BJ (cell line): ENCODE measurements around the gene SKIDA1. TPM values are rescaled to one million over a fixed set of nuclear protein-coding genes. Genes with fewer than 3 reads are reported as not detected.

Experiments
- CTCF ChIA-PET: fragments of 350-600 bp; formaldehyde crosslinking; extraction: SDS; loops from one replicate; lab custom pipeline; 2021; ENCODE audit warnings: antibody characterized with exemption, inconsistent platforms; lab: Yijun Ruan, JAX
- POLR2A ChIA-PET: fragments of 300-600 bp; sonication (Branson Sonifier 250); formaldehyde crosslinking; extraction: SDS; loops from one replicate; lab custom pipeline; 2021; ENCODE audit warnings: antibody characterized with exemption; lab: Charles Lee
- DNase-seq: peaks from one replicate; pipeline ENCODE4 v3.0.0-alpha.2; 2011; ENCODE audit warnings: low read depth
- H3K27me3 ChIP-seq: 2 replicates; pipeline ENCODE4 v1.6.0; 2011; ENCODE audit warnings: low read length; ENCODE audit not compliant: control insufficient read depth, insufficient read depth
- H3K36me3 ChIP-seq: 2 replicates; pipeline ENCODE4 v1.5.1; 2011; ENCODE audit warnings: low read length; ENCODE audit not compliant: control insufficient read depth, insufficient read depth
- H3K4me3 ChIP-seq: 2 replicates; pipeline ENCODE4 v1.5.1; 2011; ENCODE audit warnings: low read depth, mild to moderate bottlenecking, control low read depth, low read length
- polyA plus RNA-seq: library from polyadenylated mRNA; depleted of rRNA; stranded (reverse); fragments of >200 nt; gene quantifications from 2 replicates; pipeline ENCODE4 v1.2.3, GENCODE V29; 2011
- TF ChIP-seq, protein P1 (sequence below): IDR thresholded peaks from 2 replicates; pipeline ENCODE4 v1.5.1; 2011; ENCODE audit warnings: low read depth, mild to moderate bottlenecking, control low read depth, inconsistent platforms, low read length, moderate library complexity; ENCODE audit not compliant: insufficient read depth

SKIDA1 gene
- polyA plus RNA-seq, 1 experiment = 0.27 TPM

DNA sequence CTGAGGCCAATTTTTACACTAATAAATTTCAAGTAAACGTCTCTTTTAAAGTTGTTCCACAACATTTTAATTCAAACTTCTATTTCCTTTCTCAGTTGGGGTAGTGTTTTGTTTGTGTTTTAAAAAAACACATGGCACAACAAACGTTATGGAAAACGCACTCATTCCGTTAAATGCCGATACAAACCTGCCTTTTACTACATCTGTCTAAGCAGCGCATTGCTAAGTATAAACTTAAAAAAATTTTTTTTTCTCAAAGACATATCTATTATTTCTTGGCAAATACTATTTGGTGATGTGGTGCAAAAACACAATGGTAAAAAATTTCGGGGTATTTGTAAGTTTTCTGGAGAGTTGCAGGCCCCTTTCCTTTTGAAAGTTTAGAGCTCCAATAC, 1.4 kb downstream of the SKIDA1 start:
- Histone ChIP-seq H3K36me3 (no peaks in the 10 kb centered on the region), H3K4me3 (peak overlapping the region; percentile 59), H3K27me3 (no peaks in the 10 kb centered on the region)
- TF ChIP-seq, protein P1, sequence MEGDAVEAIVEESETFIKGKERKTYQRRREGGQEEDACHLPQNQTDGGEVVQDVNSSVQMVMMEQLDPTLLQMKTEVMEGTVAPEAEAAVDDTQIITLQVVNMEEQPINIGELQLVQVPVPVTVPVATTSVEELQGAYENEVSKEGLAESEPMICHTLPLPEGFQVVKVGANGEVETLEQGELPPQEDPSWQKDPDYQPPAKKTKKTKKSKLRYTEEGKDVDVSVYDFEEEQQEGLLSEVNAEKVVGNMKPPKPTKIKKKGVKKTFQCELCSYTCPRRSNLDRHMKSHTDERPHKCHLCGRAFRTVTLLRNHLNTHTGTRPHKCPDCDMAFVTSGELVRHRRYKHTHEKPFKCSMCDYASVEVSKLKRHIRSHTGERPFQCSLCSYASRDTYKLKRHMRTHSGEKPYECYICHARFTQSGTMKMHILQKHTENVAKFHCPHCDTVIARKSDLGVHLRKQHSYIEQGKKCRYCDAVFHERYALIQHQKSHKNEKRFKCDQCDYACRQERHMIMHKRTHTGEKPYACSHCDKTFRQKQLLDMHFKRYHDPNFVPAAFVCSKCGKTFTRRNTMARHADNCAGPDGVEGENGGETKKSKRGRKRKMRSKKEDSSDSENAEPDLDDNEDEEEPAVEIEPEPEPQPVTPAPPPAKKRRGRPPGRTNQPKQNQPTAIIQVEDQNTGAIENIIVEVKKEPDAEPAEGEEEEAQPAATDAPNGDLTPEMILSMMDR = no peak
- ChIA-PET POLR2A (no interaction called here), CTCF (interaction anchor here (1.1 to 2.6 kb wide), 3 partner anchors 9 to 168 kb away, joined by 4 to 12 read pairs (median 4); no protein-coding TSS in a partner anchor)
- DNase-seq = no peak

DNA sequence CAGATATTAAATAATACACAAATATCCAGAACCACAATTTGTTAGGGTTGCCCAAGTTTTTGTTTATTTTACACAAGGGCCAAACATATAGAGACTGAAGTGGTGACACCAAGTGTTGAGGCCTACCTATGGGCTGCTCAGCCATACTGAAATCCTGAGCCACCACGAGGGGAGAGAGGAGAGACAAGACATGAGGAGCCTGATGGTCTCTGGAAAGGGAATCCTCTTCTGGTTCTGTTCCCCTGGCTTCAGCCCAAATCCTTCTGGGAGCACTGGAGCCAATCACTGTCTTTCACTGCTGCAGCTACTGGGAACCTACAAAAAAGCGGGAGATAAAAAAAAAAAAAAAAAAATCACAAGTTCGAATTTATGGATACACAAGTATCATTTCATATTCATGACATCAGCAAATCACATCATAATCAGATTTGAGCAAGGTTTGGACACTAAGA, 1.9 kb downstream of the SKIDA1 start:
- Histone ChIP-seq H3K4me3 (no peak overlapping the region), H3K36me3 (no peaks in the 10 kb centered on the region), H3K27me3 (no peaks in the 10 kb centered on the region)
- CTCF ChIA-PET = interaction anchor here (1.1 to 3.0 kb wide), 4 partner anchors 8 to 209 kb away, joined by 4 to 12 read pairs (median 7); no protein-coding TSS in a partner anchor
- TF ChIP-seq, protein P1 = no peak
- POLR2A ChIA-PET = interaction anchor here (0.6 kb wide), 1 partner anchor 14 kb away, joined by 9 read pairs; no protein-coding TSS in a partner anchor
- DNase-seq = no peak

DNA sequence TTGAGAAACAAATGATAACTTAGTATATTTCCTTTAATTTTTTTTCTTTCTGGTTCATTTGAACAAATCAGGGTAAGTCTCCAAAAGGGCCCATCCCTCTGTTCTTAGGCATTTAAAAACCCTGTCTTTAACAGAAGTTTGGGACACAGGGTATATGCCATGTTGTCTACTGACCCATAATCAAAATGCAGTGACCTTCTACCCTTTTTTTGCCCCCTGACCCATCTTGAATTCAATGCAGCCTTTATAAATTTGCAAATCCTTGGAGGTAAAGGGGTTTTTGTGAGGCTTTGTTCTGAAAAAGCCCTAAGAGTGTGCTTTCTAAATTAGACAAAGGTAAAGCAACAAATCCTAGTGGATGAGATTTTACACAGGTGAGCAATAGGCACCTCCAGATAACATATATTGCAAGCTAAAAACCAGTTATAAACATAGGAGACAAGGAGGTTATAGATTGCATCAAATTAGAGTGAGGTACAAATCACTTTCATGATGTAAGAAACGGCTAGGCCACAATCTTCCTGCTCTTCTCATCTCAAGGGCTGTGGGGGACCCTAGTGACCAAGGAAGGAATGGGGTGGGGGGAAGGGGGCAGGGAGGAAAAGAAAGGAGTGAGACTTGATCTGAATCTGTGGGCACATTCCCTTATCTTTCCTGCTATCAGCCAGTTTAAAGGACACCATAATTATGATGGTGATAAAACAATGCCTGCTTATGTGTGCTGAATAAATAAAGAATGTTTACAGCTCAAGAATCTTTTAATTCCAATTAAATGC, 2.7 kb downstream of the SKIDA1 start:
- no peaks in the 10 kb centered on the region for H3K27me3 ChIP-seq
- H3K36me3 ChIP-seq = no peaks in the 10 kb centered on the region
- DNase-seq = no peak
- POLR2A ChIA-PET = interaction anchor here (0.6 to 0.7 kb wide), 2 partner anchors 15 to 31 kb away, joined by 8 to 9 read pairs; no protein-coding TSS in a partner anchor
- TF ChIP-seq, protein P1 = no peak
- CTCF ChIA-PET = interaction anchor here (2.6 to 3.0 kb wide), 2 partner anchors 27 to 210 kb away, joined by 10 to 12 read pairs; no protein-coding TSS in a partner anchor
- H3K4me3 ChIP-seq = no peak overlapping the region

DNA sequence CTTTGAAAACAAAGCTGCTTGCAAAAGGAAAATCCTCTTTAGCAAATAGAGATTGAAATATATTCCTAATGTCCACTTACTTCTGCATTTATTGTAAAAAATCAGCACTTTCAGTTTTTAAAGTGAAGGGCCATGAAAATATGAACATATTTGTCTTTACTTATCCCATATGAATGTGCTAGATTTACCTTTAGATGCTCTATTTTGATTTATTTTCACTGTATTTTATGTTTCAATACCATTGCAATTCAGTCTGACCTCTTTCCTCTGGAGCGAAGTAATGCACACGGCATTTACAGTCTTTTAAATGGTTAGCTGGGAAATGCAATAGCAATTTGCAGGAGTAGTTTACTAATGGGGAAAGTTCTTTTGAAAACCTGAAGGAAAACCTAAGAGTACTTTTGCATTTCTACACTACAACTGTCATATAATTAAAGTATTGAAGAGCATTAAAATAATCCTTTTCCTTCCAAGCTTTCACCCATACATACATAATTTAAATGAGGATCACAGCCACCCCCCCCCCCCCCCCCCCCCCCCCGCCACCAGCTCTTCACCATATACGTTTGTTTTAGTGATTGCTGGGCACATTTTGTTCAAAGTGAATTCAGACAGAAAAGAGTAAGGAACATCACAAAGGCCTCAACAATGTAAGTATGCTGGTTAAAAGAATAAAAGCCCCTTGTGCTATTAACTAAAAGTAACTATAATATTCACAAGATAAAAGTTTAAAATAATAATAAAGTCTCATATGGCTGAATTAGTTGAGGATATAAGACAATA, 3.5 kb downstream of the SKIDA1 start:
- Histone ChIP-seq H3K36me3 (no peaks in the 10 kb centered on the region), H3K4me3 (no peak overlapping the region), H3K27me3 (no peaks in the 10 kb centered on the region)
- DNase-seq = no peak
- TF ChIP-seq, protein P1 = no peak
- ChIA-PET CTCF (interaction anchor here (1.2 to 3.0 kb wide), 4 partner anchors 15 to 211 kb away, joined by 4 to 12 read pairs (median 7); no protein-coding TSS in a partner anchor), POLR2A (no interaction called here)
